NB4 (cell line): ENCODE measurements around the gene GPR153.

ENCODE experiments used
- DNase-seq: peaks from one replicate; pipeline ENCODE4 v3.0.0; 2010; ENCODE audit warnings: low read depth
- H3K4me3 ChIP-seq: one replicate; pipeline ENCODE4 v1.5.1; 2011; ENCODE audit warnings: mild to moderate bottlenecking, low read depth, low read length, moderate library complexity
- CTCF ChIP-seq: IDR thresholded peaks from one replicate; pipeline ENCODE4 v1.5.1; 2012; ENCODE audit warnings: low read depth, low read length
- MAX ChIP-seq: IDR thresholded peaks from 2 replicates; pipeline ENCODE4 v1.6.1; 2011; ENCODE audit warnings: low read depth, low read length
- MYC ChIP-seq: IDR thresholded peaks from 2 replicates; pipeline ENCODE4 v1.6.1; 2011; ENCODE audit warnings: low read depth, low read length
- POLR2A ChIP-seq: IDR thresholded peaks from 2 replicates; pipeline ENCODE4 v1.6.1; 2011; ENCODE audit warnings: mild to moderate bottlenecking; ENCODE audit not compliant: insufficient read length; ENCODE audit errors: extremely low read depth

GPR153 gene

GRCh38 chr1:6252374-6252710, 8.6 kb downstream of the GPR153 start:
- H3K4me3 ChIP-seq: no peak overlapping the region
- DNase-seq: no peak
- TF ChIP-seq MYC: no peak
- no peak for TF ChIP-seq CTCF
- TF ChIP-seq POLR2A: no peak

- TF ChIP-seq MYC (no peak), MAX (no peak), POLR2A (no peak), CTCF (no peak)
- no peak overlapping the region for H3K4me3 ChIP-seq
- DNase-seq: no peak
These were observed 9.1 kb downstream of the GPR153 start for GRCh38 chr1:6251681-6252373.

GRCh38 chr1:6251233-6251632, 9.7 kb downstream of the GPR153 start:
- no peak overlapping the region for H3K4me3 ChIP-seq
- DNase-seq: no peak
- TF ChIP-seq POLR2A: no peak
- no peak for TF ChIP-seq MAX
- no peak for TF ChIP-seq MYC
- no peak for TF ChIP-seq CTCF

GRCh38 chr1:6249739-6250689, 10.9 kb downstream of the GPR153 start:
- no peak overlapping the region for H3K4me3 ChIP-seq
- DNase-seq: no peak
- TF ChIP-seq MYC (no peak), POLR2A (no peak), CTCF (no peak), MAX (no peak)

GRCh38 chr1:6248932-6249738, 11.8 kb downstream of the GPR153 start:
- DNase-seq: no peak
- H3K4me3 ChIP-seq: no peak overlapping the region
- TF ChIP-seq CTCF (no peak), POLR2A (no peak), MYC (no peak), MAX (no peak)
